RWPE1 (cell line): ENCODE data around the gene FLT1.

Source experiments
- CTCF ChIA-PET: fragments of 350-600 bp; sonication (Branson Sonifier 250); formaldehyde crosslinking; extraction: SDS; loops from one replicate; lab custom pipeline; 2021; lab: Yijun Ruan, JAX
- POLR2A ChIA-PET: fragments of 400-600 bp; formaldehyde crosslinking; extraction: SDS; loops from one replicate; lab custom pipeline; 2020; ENCODE audit warnings: antibody characterized with exemption; ENCODE audit not compliant: low non-redundant PET; lab: Yijun Ruan, JAX
- DNase-seq: peaks from one replicate; pipeline ENCODE4 v3.0.0; 2012; ENCODE audit warnings: low spot score
- H3K27ac ChIP-seq: fragments of 450-650 bp; 2 replicates; pipeline ENCODE4 v1.5.1; 2017
- TF ChIP-seq, protein P1 (sequence below): fragments of 450-650 bp; conservative IDR thresholded peaks from 2 replicates; pipeline ENCODE4 v1.5.1; 2017; ENCODE audit warnings: low read depth, mild to moderate bottlenecking

FLT1 gene

DNA sequence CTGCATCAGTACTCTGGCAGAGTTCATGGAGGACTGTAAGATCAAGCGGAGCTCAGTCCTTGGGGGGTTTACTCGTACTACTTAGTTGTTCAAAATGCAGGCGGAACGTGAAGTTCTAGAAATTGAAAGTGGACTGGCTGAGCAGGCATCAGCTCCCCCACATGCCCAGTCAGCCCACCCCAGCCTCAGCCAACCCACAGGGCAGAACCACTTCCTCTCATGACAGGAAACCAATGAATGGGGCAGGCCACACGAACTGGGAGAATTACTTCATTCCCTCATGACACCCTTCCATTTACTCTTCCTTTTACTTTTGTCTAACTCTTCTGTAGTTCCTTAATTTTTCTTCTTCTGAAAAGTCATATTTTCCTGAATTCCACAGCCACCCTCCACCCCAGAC lies 71.9 kb downstream of the FLT1 start:
- H3K27ac ChIP-seq = no peak overlapping the region
- no peak for DNase-seq
- TF ChIP-seq, protein P1, sequence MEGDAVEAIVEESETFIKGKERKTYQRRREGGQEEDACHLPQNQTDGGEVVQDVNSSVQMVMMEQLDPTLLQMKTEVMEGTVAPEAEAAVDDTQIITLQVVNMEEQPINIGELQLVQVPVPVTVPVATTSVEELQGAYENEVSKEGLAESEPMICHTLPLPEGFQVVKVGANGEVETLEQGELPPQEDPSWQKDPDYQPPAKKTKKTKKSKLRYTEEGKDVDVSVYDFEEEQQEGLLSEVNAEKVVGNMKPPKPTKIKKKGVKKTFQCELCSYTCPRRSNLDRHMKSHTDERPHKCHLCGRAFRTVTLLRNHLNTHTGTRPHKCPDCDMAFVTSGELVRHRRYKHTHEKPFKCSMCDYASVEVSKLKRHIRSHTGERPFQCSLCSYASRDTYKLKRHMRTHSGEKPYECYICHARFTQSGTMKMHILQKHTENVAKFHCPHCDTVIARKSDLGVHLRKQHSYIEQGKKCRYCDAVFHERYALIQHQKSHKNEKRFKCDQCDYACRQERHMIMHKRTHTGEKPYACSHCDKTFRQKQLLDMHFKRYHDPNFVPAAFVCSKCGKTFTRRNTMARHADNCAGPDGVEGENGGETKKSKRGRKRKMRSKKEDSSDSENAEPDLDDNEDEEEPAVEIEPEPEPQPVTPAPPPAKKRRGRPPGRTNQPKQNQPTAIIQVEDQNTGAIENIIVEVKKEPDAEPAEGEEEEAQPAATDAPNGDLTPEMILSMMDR = no peak
- CTCF ChIA-PET = no interaction called here
- POLR2A ChIA-PET = no interaction called here

DNA sequence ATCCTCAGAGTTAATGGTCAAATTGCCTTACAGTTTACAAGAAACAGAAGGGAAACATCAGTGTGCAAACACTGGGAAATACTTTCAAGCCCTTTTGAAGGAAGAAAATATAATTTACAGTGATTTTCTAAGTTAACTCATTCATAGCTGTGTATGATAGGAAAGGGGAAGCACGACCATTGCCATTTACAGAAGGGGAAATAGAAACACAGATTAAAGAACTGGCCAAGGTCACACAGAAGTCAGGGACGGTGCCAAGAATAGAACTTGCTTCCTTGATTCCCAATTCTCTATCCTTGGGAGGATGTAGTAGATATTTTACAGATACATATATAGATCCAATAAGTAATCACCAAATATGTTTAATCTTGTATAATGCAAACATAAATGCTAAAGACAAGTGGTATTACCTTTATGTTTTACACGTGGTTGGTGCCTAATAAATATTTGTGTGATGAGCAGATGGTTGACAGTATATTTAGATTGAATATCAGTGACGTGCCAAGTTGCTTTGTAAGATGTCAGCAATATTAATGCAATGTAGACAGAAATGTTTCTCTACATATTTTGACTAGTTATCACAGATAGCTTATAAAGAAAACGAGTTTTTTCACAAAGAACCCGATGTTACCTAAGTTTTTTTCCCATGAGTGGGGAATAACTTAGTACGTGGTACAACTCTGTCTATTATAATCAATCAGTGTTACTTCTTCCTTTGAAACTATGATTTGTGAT lies 73.1 kb downstream of the FLT1 start:
- TF ChIP-seq, protein P1 = no peak
- ChIA-PET POLR2A (no interaction called here), CTCF (interaction anchor here (0.8 kb wide), 1 partner anchor 72 kb away, joined by 3 read pairs; no protein-coding TSS in a partner anchor)
- H3K27ac ChIP-seq = no peak overlapping the region
- no peak for DNase-seq

DNA sequence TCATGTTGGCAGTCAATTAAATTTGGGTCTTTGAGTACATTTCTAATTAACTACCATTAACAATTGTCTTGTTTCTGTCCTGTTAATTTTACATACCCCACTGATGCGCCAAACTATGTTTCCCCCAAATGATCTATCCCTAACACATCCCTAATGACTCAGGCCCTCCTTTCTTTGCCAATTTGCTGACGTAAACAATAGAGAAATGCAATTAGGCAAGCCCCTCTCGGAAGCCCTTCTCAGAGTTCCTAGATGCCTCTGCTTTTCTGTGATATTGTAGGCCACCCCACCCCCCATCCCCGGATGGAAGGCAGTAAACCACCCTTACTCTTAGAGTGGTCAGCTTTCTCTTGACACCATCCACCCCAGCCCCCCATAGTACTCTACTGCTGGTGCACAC lies 74.2 kb downstream of the FLT1 start:
- ChIA-PET CTCF (no interaction called here), POLR2A (no interaction called here)
- TF ChIP-seq, protein P1 = no peak
- no peak overlapping the region for H3K27ac ChIP-seq
- DNase-seq = no peak

DNA sequence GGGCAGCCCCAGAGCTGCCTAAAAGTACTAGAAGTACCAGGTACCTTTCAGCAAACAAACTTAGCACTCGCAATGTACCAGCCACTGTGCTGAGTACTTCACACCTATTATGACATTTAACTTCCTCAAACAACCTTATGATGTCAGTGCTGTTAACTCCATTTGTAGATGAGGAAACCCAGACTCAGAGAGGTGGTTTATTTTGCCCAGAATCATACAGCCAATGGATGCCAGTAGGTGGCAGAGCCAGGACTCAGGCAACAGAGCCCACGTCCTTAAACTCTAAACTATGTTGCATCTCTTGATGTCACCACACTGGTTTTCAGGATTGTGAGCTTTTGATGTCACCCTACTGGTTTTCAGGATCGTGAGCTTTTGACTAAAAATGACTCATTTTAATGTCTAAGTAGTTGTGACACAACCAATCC lies 78.9 kb downstream of the FLT1 start:
- TF ChIP-seq, protein P1 = no peak
- ChIA-PET CTCF (no interaction called here), POLR2A (no interaction called here)
- DNase-seq = no peak
- H3K27ac ChIP-seq = no peak overlapping the region

DNA sequence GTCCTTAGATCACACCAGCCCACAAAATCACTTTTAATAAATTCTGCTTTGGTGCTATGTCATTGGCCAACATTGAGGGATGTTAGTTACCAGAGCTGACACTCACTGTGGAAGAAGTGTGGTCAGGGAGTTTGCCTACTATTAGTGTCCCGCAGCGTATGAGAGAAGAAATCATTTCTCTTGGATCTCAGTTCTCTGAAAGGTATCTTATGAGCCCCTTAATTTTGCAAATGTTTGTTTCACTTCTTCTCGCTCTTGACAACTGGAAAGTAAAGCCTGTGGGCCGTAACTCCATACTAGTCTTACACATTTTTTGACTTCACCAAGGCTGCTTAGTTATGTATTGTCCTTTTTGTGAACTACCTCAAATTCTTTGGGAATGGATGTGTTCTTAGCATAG lies 80.9 kb downstream of the FLT1 start:
- ChIA-PET CTCF (no interaction called here), POLR2A (no interaction called here)
- DNase-seq = no peak
- TF ChIP-seq, protein P1 = no peak
- H3K27ac ChIP-seq = no peak overlapping the region

DNA sequence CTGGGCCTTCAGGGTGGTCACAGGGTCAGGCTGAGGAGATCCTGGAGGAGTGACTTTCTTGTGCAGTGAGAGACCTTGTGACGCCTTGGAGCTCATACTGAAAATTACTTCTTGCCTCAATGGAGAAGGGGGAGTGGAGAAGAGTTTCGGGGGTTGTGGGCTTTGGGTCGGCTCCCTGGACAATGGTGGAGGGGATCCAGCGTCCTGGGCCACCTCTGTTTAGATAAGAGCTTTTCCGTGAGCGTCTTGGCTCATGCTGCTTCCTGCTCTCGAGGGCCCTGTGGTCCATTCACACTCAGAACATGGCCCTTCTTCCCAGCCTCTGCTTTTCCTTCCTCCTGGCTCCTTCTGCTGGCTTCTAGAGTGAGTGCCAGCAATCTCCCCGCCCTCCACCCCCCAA lies 81.9 kb downstream of the FLT1 start:
- POLR2A ChIA-PET = no interaction called here
- no peak overlapping the region for H3K27ac ChIP-seq
- DNase-seq = no peak
- TF ChIP-seq, protein P1 = no peak
- CTCF ChIA-PET = no interaction called here
